Stimulated activated CD4-positive, alpha-beta T cell treated with anti-CD3 and anti-CD28 coated beads, Interleukin-1b, Interleukin-23, amount 100 ng/mL, for 4 hours (primary cell): Measurements from ENCODE around the gene CHTOP.

Source experiments
- DNase-seq, 2 donors: peaks; one replicate each; pipeline ENCODE4 v3.0.0-alpha.2; 2020; ENCODE audit warnings: low read depth in 2 of 2

CHTOP gene

GRCh38 chr1:153612755-153613331 lies 21.0 kb upstream of the CHTOP start, which contains the start of gene S100A16:
Gene S100A16, minus strand, starts transcription at chr1:153613137. Its CDS starts 4,986 bp downstream, at chr1:153608151.
- no peak for DNase-seq

DNA sequence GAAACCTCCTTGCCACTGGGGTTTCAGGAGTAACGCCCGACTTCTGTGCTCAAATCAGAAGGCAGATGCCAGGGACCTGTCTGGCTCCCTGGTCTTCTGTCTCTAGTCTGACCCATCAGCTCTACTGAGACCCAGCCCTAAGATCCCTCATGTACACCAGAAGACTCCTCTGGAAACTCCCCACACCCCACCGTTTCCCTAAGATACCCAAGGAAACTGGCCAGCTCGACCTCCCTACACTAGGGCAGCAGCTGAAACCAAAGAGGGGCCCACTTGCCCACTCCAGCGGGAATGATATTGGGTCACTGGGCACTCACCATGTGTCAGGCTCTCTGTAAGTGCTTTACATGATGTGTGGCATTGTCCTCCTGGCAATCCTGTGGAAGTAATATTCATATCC lies 20.5 kb upstream of the CHTOP start:
- DNase-seq, result no peak

DNA sequence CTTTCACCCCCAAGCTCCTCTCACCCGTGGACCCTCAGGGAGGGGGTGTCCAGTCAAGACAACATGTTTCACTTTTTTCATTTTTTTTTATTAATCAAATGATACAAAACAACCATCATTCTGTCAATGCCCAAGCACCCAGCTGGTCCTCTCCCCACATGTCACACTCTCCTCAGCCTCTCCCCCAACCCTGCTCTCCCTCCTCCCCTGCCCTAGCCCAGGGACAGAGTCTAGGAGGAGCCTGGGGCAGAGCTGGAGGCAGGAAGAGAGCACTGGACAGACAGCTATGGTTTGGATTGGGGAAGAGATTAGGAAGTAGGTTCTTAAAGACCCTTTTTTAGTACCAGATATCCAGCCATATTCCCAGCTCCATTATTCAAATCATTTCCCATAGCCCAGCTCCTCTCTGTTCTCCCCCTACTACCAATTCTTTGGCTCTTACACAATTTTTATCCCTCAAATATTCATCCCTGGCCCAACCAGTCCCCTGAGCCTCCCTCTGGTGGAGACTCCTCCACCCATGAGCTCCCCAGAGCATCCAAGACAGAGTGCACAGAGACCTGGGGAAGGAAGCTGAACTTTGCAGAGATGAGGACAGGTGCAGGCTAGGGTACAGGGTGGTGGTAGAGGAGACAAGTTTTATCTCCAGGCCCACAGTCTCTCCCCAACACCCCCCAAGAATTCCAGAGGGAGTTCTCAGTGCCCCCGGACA lies 19.5 kb upstream of the CHTOP start:
- DNase-seq, result no peak

GRCh38 chr1:153614906-153615305 lies 19.0 kb upstream of the CHTOP start:
- no peak for DNase-seq

DNA sequence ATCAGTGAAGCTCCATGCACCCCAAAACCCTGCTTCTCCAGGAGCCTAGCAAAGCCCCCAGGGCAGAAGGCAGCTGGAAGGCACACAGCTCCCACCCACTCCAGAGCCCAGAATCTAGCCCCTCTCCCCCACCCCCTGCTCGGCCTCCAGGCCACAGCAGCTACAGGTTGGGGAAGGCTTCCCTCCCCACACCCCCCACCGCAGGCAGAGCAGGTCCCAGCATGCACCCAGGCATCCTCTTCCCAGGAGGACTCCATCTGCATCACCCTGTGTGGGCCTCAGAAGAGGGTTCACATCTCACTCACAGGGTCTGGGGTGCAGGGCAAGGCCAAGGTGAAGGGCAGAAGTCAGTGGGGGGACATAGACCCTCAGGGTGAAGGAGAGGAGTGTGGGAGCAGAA lies 18.5 kb upstream of the CHTOP start:
- no peak for DNase-seq

GRCh38 chr1:153616144-153616916 lies 17.5 kb upstream of the CHTOP start, which contains the start of gene S100A14:
Gene S100A14, minus strand, starts transcription at chr1:153616325. Its CDS starts 467 bp downstream, at chr1:153615858.
- no peak for DNase-seq

- no peak for DNase-seq
Measured at GRCh38 chr1:153616917-153617311, 17.0 kb upstream of the CHTOP start.

- DNase-seq, result peak in 1 of 2 donors; percentile 63
Measured at GRCh38 chr1:153617663-153618062, 16.2 kb upstream of the CHTOP start.

DNA sequence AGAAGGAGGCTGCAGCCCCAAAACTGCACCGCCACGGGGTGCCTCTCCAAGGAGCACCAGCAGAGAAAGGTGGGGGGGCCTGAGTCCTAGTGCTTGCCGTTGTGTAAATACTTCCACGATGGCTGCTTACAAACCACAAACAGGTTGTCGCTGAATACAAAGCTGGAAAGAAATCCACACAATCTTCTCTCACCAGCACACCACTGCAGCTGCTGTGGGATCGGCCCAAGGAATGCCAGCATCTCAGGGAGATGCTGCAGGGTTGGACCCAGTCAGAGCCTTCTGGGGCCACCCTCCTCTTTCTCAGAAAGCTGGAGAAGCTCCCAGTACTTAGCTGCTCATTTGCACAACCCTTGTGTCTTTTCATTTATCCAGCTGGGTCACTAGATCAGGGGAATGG lies 14.7 kb upstream of the CHTOP start:
- DNase-seq, result no peak

DNA sequence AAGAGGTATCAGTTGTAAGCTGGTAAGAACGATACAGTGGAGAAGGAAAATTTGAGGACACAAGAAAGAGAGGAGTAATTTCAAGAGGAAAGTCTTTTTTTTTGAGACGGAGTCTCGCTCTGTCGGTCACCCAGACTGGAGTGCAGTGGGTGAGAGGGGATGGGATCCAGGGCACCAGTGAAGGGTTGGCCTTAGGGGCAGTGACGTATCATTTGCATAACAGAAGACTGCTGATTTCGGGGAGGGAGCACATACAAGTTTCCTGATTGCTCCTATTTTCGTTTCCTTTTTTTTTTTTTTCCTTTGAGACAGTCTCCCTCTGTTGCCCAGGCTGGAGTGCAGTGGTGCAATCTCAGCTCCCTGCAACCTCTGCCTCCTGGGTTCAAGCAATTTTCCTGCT lies 10.8 kb upstream of the CHTOP start:
- no peak for DNase-seq

DNA sequence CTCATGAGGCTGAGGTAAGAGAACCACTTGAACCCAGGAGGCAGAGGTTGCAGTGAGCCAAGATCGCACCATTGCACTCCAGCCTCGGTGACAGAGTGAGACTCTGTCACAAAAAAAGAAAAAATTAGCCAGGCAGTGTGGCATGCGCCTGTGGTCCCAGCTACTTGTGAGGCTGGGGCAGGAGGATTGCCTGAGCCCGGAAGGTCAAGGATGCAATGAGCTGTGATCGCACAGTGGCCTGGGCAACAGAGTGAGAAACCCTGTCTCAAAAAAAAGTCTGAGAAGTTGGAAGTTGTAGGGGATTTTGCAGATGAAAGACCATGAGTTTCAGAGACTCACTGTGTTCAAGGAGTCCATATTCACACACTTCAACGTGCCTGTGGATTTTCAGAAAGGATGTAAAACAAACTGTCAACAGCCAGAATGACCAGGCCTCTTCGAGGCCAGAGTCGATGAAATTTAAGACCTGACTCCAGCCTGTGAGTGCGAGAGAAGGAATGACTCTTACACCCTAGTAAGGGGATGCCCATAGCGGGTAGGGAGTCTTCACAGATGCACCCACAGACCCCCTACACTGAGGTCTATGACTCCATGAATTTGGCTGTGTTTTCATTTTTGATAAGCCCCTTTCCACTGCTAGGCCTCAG lies 8.8 kb upstream of the CHTOP start:
- DNase-seq, result no peak

GRCh38 chr1:153626477-153626903 lies 7.4 kb upstream of the CHTOP start:
- no peak for DNase-seq

DNA sequence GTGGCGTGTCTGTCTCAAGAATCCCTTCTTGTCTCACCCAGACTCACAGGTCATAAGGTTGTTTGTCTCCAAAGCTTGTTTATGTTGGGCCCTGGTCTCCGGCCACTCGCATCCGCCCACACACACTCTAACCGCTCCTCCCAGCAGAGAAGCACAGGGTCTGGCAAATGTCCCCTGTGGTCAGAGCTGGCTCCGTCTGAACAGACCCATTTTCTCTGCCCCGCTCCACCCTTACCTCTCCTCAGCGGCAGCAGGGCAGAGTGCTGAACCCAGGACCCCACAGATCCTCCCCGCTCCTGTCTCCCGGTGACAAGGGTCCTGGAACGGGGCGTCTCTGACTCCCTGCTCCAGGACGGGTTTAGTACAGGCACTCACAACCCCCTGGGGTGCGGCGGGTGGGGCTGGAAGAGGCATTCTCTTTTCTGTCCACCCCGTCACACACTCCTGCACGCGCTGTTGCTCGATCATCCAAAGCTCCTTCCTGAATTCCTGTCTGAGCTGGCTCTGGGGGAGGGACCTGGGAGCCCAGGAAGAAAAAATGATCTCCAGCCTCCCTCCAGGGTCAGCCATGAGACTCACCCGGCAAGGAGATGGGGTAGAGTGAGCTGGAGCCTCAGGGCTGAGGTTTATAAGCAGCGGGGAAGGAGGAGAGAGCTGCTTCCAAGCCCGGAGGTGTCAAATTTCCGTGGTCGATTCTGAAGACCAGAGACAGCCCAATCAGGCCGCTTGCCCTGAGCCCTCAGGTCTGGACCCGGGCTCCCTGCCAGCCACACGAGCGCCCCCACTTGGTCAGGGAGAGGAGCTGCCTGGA lies 6.8 kb upstream of the CHTOP start, which contains the start of gene S100A13:
Gene S100A13, minus strand, starts transcription at position 602 of the 811 bp plus-strand sequence. CDS start 1,033 bp downstream, outside the sequence.
- no peak for DNase-seq

- DNase-seq, result no peak
Measured at GRCh38 chr1:153627715-153628626, 5.9 kb upstream of the CHTOP start, which contains the start of gene S100A1. Gene S100A1, plus strand, starts transcription at chr1:153628434. Its CDS starts 2,088 bp downstream, at chr1:153630522.

DNA sequence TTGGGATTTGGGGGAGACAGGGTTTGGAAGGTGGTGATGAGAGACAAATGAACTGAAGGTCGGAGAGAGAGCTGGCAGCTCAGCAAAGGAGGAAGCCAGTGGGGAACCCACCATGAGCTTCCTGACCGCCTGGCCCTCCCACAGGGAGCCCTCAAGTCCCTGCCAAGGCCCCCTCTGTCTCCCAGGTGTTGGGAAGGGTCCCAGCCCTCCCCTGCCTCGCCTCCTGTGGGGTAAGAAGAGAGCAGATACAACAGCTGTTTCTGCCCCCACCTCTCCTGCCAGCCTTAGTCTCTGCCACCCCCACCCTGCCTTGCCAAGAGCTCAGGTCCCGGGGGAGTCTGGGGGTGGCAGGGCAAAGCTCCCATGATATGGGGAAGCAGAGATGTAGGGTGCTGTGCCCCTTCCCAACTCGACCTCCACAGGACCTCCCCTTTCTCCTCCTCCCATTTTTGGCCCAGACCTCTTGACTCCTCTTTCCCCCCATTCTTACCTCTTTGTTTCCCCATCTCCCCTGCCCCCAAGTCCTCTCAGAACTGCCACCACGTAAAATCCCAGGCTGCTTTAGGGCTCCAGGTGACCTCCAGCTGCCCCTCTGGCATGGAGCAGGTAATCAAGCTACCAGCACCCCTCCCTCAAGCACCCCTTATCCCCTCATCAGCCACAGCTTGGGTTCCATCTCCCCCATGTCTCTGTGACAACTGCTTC lies 5.1 kb upstream of the CHTOP start:
- DNase-seq, result no peak

- no peak for DNase-seq
Measured at GRCh38 chr1:153629343-153629665, 4.6 kb upstream of the CHTOP start.

GRCh38 chr1:153629971-153630370 lies 3.9 kb upstream of the CHTOP start:
- no peak for DNase-seq

DNA sequence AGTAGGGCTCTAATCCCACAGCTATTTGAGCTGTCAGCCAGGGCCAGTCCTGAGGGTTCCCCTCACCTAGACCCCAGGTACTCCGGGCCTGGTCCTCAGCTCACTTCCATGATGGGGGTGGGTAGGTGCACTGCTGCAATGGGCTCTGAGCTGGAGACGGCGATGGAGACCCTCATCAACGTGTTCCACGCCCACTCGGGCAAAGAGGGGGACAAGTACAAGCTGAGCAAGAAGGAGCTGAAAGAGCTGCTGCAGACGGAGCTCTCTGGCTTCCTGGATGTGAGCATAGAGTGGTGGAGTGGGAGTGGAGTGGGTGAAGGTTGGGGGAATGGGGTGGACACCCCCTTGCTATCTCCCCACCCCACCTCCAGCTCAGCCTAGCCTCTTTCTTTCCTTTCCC lies 3.5 kb upstream of the CHTOP start:
- no peak for DNase-seq
